GM12878 (cell line): ENCODE measurements around the gene CHCHD3. TPM values are rescaled to one million over a fixed set of nuclear protein-coding genes. Genes with fewer than 3 reads are reported as not detected.

Experiments used
- ATAC-seq: fragments of 200-7000 bp; cut with Tn5 transposase; 3 replicates; pipeline ENCODE4 v1.9.1; 2020; ENCODE audit warnings: mild to moderate bottlenecking, moderate library complexity
- BruUV-seq: library from RNA; stranded (reverse); fragments of 400-500 nt; replicated peaks from 2 replicates; lab custom pipeline; 2021; lab: Mats Ljungman, UMichigan
- CTCF ChIA-PET: fragments of 300-600 bp; sonication (Branson Sonifier 250); formaldehyde crosslinking; extraction: SDS; loops from one replicate; lab custom pipeline; 2021; ENCODE audit warnings: inconsistent platforms; lab: Yijun Ruan, JAX
- POLR2A ChIA-PET: fragments of 350-600 bp; formaldehyde crosslinking; extraction: SDS; loops from one replicate; lab custom pipeline; 2021; ENCODE audit warnings: inconsistent platforms; lab: Charles Lee
- RAD21 ChIA-PET: fragments of 300-600 bp; sonication (Branson Sonifier 250); formaldehyde crosslinking; loops from one replicate; lab custom pipeline; 2023; ENCODE audit warnings: antibody characterized with exemption; ENCODE audit not compliant: unreplicated experiment; lab: Charles Lee
- SMC1A ChIA-PET: fragments of 300-600 bp; sonication (Branson Sonifier 250); formaldehyde crosslinking; loops from one replicate; lab custom pipeline; 2023; ENCODE audit not compliant: unreplicated experiment, uncharacterized antibody; lab: Charles Lee
- DNase-seq: peaks from one replicate; pipeline ENCODE4 v3.0.0-alpha.2; 2011; ENCODE audit warnings: low read depth, low spot score
- FAIRE-seq: peaks from 3 replicates; lab custom pipeline; 2011; peaks lifted over from hg19 to GRCh38; lab: Jason Lieb, UNC
- H2AFZ ChIP-seq: 2 replicates; pipeline ENCODE4 v1.6.0; 2011; ENCODE audit warnings: low read depth, low read length, control low read depth; ENCODE audit not compliant: control insufficient read depth
- H3K27ac ChIP-seq: 2 replicates; pipeline ENCODE4 v1.5.1; 2011; ENCODE audit warnings: control low read depth; ENCODE audit not compliant: control insufficient read depth, insufficient read depth
- H3K27me3 ChIP-seq, 2 experiments: replicated peaks in 1 of 2; 2 replicates each; pipeline versions ENCODE4 v1.6.0 to v1.6.1; 2011; ENCODE audit warnings: low read length in 1 of 2; ENCODE audit not compliant: control insufficient read depth in 2 of 2, insufficient read depth in 2 of 2
- H3K36me3 ChIP-seq, 2 experiments: 2 replicates each; pipeline ENCODE4 v1.5.1; 2011; ENCODE audit warnings: low read length in 1 of 2; ENCODE audit not compliant: control insufficient read depth in 2 of 2, insufficient read depth in 2 of 2
- H3K4me1 ChIP-seq: 2 replicates; pipeline ENCODE4 v1.6.1; 2011; ENCODE audit warnings: mild to moderate bottlenecking, low read length, moderate library complexity, mixed read lengths; ENCODE audit not compliant: control insufficient read depth, insufficient read depth
- H3K4me2 ChIP-seq: 2 replicates; pipeline ENCODE4 v1.6.0; 2011; ENCODE audit warnings: control low read depth; ENCODE audit not compliant: control insufficient read depth, insufficient read depth
- H3K4me3 ChIP-seq: fragments of 200-600 bp; sonication (generic); 2 replicates; pipeline ENCODE4 v1.5.1; 2016
- H3K79me2 ChIP-seq: 2 replicates; pipeline ENCODE4 v1.6.0; 2011; ENCODE audit warnings: low read length; ENCODE audit not compliant: control insufficient read depth, insufficient read depth
- H3K9ac ChIP-seq: 2 replicates; pipeline ENCODE4 v1.8.0; 2011; ENCODE audit warnings: low read length, control low read depth, mixed read lengths; ENCODE audit not compliant: control insufficient read depth, insufficient read depth
- H3K9me3 ChIP-seq: replicated peaks from 3 replicates; pipeline ENCODE4 v1.5.1; 2011; ENCODE audit warnings: mild to moderate bottlenecking, low read length; ENCODE audit not compliant: control insufficient read depth, insufficient read depth
- H4K20me1 ChIP-seq: 2 replicates; pipeline ENCODE4 v1.6.0; 2011; ENCODE audit not compliant: control insufficient read depth, insufficient read depth
- FOS ChIP-seq: IDR thresholded peaks from 3 replicates; pipeline ENCODE4 v1.6.1; 2011; ENCODE audit warnings: borderline replicate concordance; ENCODE audit not compliant: insufficient read length; ENCODE audit errors: extremely low read depth
- HDAC6 ChIP-seq: fragments of 200-600 bp; sonication (generic); IDR thresholded peaks from one replicate; pipeline ENCODE4 v1.8.0; 2017; ENCODE audit warnings: antibody characterized with exemption; ENCODE audit not compliant: unreplicated experiment
- KLF5 ChIP-seq: fragments of 450-650 bp; IDR thresholded peaks from 2 replicates; pipeline ENCODE4 v1.6.1; 2014; ENCODE audit warnings: mild to moderate bottlenecking; ENCODE audit not compliant: partially characterized antibody
- PRDM15 ChIP-seq: fragments of 450-650 bp; formaldehyde crosslinking; IDR thresholded peaks from 2 replicates; pipeline ENCODE4 v1.4.0; 2020; ENCODE audit warnings: mild to moderate bottlenecking, moderate library complexity
- RAD21 ChIP-seq: IDR thresholded peaks from 2 replicates; pipeline ENCODE4 v1.6.1; 2011; ENCODE audit warnings: mild to moderate bottlenecking, low read depth, low read length, moderate library complexity; ENCODE audit not compliant: insufficient read depth
- ZBED1 ChIP-seq: IDR thresholded peaks from 2 replicates; pipeline ENCODE4 v1.6.1; 2016; ENCODE audit warnings: borderline replicate concordance
- WGBS: methylation state at CpG from one replicate; pipeline ENCODE4 v1.1.6; 2016; ENCODE audit warnings: low lambda C conversion rate; ENCODE audit not compliant: insufficient replicate concordance, insufficient coverage; ENCODE audit errors: missing lambda C conversion rate; 5-methylcytosine and 5-hydroxymethylcytosine counted together
- in situ Hi-C: fragments of 300-500 bp; cut with MboI; formaldehyde crosslinking; loops from 9 replicates; pipeline ENCODE4 v1.14.3; 2018; ENCODE audit warnings: mixed read lengths
- intact Hi-C: fragments of 100-400 bp; cut with micrococcal nuclease; formaldehyde crosslinking; loops from one replicate; pipeline ENCODE4 v1.14.2; 2022; ENCODE audit not compliant: unreplicated experiment
- polyA plus RNA-seq, 11 experiments: library from polyadenylated mRNA; depleted of rRNA in 4 of 11; unstranded in 6 of 11; stranded (reverse) in 5 of 11; fragments of >200 nt; fragmentation: Nextera tagmentation in 4 of 11; fragmentation: Illumina TruSeq in 1 of 11; extraction: Ambion mirVana in 4 of 11; extraction: Trizol in 1 of 11; gene quantifications; 1 replicate in 1 of 11; 2 replicates in 10 of 11; pipeline versions ENCODE4 v1.2.1 to v1.2.3, GENCODE V29; 2011 to 2016; ENCODE audit warnings: inconsistent platforms in 2 of 11, missing spikeins in 2 of 11, low read depth in 1 of 11
- total RNA-seq, 4 experiments: library from RNA; depleted of rRNA in 3 of 4; stranded (reverse); fragments of >200 nt in 3 of 4; fragmentation: Illumina TruSeq in 1 of 4; extraction: Trizol in 1 of 4; gene quantifications; 2 replicates each; pipeline versions ENCODE4 v1.2.1 to v1.2.3, GENCODE V29; 2013 to 2021

CHCHD3 gene
- total and polyA plus RNA-seq, 10 of the 15 experiments (the other 5 are each of a cell fraction or from before 2014, with no cell fraction given) = 38.3 to 178 (median 96.2) TPM

- ChIA-PET SMC1A (interaction anchor here (0.5 kb wide), 1 partner anchor 1009 kb away, joined by 3 read pairs; no protein-coding TSS in a partner anchor), CTCF (interaction anchor here (0.6 to 1.1 kb wide), 3 partner anchors 13 to 560 kb away, joined by 3 read pairs; no protein-coding TSS in a partner anchor), RAD21 (no interaction called here), POLR2A (no interaction called here)
- intact Hi-C loops (no loop called here), in situ Hi-C loops (no loop called here)
- H3K36me3 ChIP-seq = no peaks in the 10 kb centered on the region; a peak in 2 of 4 replicates
- no peak overlapping the region for H3K27ac ChIP-seq
- 97% methylated on average over 7 of the region's 7 CpGs for WGBS
- no peak overlapping the region for H3K9ac ChIP-seq
- no peaks in the 10 kb centered on the region for H3K4me1 ChIP-seq
- H3K4me2 ChIP-seq = no peak overlapping the region
- ATAC-seq (no peak), DNase-seq (no peak), FAIRE-seq (no peak)
- H3K4me3 ChIP-seq = no peak overlapping the region
- no TSS peak for BruUV-seq
- no peak for TF ChIP-seq HDAC6
- TF ChIP-seq RAD21 = no peak
- no peak for TF ChIP-seq ZBED1
- TF ChIP-seq PRDM15 (CRISPR knock-in tag) = no peak
- no peak for TF ChIP-seq KLF5
- no peak for TF ChIP-seq FOS
- no peak overlapping the region for H2AFZ ChIP-seq
- no peaks in the 10 kb centered on the region for H3K79me2 ChIP-seq
- no peaks in the 10 kb centered on the region for H3K27me3 ChIP-seq
- H3K9me3 ChIP-seq = no peaks in the 10 kb centered on the region
- no peaks in the 10 kb centered on the region for H4K20me1 ChIP-seq
Observed at GRCh38 chr7:132847376-132847775, 234.5 kb downstream of the CHCHD3 start.
